ENCODE results near the gene BARHL2.

The BARHL2 gene

DNA sequence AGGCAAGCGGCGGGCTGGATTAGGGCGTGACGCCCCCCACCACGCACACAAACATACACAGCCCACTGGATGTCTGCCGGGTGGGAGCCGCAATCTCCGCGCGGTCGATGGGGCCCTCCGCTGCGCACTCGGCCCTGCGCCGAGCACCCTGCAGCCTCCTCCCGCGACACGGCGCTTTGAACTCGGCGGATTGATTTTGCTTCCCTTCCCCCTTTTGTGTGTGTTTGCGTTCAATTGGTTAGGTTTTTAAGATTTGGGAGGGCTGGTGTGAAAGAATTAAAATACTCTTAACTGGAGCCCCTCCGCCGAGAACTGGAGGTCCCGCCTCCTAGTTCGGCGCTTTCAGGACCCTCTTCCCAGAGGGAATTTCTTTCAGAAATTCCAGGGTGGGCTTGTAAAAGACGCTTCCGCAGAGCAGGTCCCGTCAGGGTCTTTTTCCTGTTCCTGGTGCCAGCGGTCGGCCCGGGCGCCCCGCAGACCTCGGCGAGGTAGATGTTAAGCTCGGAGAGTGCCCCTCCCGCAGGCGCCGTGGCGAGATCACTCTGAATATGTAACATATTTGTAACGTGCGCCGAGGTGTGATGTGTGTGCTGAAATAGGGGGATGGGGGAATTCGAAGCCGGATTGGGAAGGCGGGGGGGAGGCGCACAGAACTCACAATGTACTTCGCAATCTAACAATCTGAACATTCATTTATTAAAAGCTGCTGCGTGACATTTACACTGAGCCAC is 8.0 kb upstream of the BARHL2 start:
- no peak for DNase-seq (ENCODE audit: low spot score)

DNA sequence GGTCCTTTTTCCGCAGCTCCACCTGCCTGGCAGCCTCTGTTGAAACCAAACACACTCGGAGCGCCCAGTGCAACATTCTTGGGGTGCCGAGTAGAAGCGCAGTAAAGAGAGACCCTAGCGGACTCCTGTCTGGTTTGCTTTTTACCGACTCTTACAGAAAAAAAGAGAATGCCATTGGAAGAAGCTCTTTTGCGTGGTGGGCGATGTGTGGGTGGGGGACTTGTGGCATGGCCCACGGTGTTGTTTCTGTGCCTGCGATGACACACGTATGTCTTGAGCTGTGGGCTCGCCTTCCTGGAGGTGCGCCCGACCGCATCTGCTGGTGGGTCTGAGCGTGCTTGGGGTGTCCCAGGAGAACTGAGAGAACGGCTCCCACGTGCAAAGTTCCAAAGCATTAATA is 7.3 kb upstream of the BARHL2 start:
- no peak for DNase-seq (ENCODE audit: low spot score)

GRCh38 chr1:90723590-90724108 is 6.5 kb upstream of the BARHL2 start:
- no peak for DNase-seq (ENCODE audit: low spot score)

GRCh38 chr1:90722874-90723589 is 5.9 kb upstream of the BARHL2 start:
- no peak for DNase-seq (ENCODE audit: low spot score)

GRCh38 chr1:90721210-90722194 is 4.4 kb upstream of the BARHL2 start:
- DNase-seq (ENCODE audit: low spot score) = peak; percentile 59

DNA sequence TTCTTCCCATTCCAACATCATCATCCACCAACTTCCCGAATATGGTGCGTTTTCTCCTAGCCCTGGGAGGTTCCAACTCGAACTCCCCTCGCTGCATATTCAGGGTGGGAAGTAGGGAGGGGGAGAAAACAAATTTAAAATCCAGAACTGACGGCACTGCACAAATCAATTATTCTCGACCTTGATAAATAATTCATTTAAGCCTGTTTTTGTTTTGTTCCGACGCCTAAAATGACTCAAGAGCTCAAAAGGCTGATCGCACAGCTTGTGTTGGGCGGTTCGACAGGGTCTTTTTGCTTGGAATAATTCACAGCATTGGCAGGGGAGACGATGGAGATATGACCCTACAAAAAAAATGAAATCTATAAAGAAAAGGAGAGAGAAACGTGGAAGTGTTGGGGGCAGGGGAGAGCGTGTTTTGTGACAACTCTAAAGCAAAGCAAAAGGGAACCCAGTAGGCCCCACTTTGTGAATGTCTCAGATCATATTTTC is 3.1 kb upstream of the BARHL2 start:
- no peak for DNase-seq (ENCODE audit: low spot score)

GRCh38 chr1:90719330-90720144 is 2.4 kb upstream of the BARHL2 start:
- no peak for DNase-seq (ENCODE audit: low spot score)

DNA sequence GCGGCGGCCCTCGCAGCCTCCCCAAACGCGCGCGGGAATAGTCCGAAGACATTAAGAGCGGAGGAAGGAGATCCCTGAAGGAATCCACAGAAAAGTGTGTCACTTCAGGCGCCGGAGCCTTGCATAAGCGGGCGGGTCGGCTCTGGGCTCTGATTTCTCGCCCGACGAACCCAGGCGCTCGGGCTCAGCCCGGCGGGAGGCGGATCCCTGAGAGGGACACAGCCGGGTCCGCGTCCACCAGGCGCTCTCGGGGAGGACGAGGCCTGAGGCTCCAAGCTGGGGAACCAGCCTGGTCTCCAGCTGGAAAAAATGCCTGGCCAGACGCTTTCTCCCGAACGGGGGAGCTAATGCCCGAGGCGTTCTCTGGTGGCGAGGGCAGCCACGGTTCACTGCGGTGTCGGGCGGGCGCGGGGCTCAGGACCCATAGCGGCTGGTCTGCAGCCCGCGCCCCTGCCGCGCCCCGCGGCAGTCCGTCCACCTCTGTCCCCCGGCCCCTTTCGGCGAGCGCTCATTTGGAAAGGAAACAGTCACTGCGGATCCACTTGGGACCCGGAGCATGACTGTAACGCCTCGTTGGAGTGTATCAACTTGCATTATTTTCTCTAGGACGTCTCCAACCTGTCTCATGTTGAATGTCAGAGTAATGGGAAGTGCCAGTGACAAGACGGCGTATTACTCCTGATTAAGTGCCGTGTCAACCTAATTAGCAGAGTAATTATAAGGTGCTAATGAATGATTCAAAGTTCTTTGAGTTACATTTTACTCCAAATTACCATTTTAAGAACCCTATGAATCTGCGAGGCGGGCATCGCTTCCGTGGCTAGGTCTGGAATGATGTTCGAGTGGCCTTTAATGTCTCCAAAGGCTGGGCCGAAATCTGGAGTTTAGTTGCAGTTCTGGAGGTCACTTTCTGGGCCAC is 1.6 kb upstream of the BARHL2 start:
- no peak for DNase-seq (ENCODE audit: low spot score)

GRCh38 chr1:90717665-90718410 is 736 bp upstream of the BARHL2 start:
- DNase-seq (ENCODE audit: low spot score) = peak; percentile 49

- no peak for DNase-seq (ENCODE audit: low spot score)
Measured at GRCh38 chr1:90717356-90717664, 208 bp upstream of the BARHL2 start.

- no peak for DNase-seq (ENCODE audit: low spot score)
Measured at GRCh38 chr1:90716243-90716551, 905 bp downstream of the BARHL2 start.

GRCh38 chr1:90715309-90715708 is 1.8 kb downstream of the BARHL2 start:
- DNase-seq (ENCODE audit: low spot score) = no peak

DNA sequence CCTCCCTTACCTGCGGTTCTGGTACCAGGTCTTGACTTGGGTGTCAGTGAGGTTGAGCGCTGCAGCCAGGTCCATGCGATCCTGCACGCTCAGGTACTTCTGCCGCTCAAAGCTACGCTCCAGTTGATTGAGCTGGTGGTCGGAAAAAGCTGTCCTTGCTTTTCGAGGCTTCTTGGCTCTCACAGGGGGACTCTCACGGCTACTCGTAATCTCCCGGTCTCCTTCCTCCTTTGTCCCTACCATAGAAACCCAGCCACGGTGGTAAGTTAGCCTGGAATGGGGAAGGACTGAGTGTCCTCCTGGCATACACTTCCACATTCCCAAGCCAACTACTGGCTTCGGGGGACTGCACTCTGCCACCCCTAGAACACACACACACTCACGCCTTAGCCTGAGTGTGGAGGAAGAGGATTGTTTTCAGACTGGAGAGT is 2.6 kb downstream of the BARHL2 start:
- DNase-seq (ENCODE audit: low spot score) = no peak

DNA sequence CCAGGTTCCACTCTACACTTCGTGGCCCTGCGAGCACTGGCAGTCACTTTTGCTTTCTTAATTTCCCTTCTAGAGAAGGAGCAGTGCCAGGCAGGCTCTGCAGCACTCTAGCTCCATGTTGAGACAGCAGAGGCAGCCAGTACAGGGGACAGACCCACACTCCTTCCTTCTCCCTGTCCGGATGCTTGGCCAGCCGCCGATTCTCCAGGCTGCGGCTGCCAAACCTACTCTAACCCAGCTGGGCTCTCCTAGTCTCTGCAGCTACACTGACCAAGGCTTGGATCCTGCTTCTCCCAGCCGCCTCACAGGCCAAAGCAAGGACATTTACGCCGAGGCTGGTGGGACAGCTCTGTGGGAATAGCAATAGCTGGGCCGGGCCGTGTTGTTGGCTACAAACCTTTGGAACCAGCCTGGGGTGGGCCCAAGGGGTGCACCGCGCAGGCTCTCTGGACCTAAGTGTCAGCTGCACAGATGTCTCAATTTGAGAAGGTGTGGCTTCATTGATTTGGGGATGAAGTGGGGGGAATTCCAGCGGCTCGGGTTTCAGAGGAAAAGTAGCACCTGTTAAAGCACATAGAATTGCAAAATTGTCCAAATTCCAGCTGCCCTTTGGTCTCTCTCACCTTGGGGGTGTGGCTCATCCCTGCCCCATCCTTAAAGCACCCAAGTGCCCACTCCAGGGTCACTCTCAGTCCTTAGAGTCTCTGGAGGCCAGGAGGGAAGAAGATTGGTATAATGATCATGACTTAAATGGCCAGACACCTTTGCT is 3.2 kb downstream of the BARHL2 start:
- DNase-seq (ENCODE audit: low spot score) = no peak

GRCh38 chr1:90712915-90713730 is 4.0 kb downstream of the BARHL2 start:
- no peak for DNase-seq (ENCODE audit: low spot score)

- no peak for DNase-seq (ENCODE audit: low spot score)
Measured at GRCh38 chr1:90712153-90712856, 4.8 kb downstream of the BARHL2 start.

DNA sequence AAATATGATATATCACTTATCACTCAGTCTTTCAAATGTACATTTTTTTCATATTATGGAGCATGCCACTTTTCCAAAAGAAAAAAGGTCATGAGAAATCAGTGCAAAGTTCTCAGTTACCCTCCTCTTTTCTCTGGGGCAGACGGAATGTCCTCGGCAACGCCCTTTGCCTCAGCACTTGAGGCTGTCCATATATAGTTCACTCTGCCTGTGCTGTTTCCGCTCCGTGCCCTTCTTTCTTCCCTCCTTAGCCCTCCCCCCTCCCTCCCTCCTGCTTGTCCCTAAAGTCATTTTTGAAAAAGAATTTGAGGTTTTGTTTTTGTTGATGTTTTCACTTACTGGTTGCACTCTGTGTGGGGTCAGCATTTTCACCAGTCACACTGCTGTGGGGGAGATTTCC is 5.4 kb downstream of the BARHL2 start:
- no peak for DNase-seq (ENCODE audit: low spot score)

Data from SK-N-DZ (cell line).